ENCODE results near the gene PLD4.

DNA sequence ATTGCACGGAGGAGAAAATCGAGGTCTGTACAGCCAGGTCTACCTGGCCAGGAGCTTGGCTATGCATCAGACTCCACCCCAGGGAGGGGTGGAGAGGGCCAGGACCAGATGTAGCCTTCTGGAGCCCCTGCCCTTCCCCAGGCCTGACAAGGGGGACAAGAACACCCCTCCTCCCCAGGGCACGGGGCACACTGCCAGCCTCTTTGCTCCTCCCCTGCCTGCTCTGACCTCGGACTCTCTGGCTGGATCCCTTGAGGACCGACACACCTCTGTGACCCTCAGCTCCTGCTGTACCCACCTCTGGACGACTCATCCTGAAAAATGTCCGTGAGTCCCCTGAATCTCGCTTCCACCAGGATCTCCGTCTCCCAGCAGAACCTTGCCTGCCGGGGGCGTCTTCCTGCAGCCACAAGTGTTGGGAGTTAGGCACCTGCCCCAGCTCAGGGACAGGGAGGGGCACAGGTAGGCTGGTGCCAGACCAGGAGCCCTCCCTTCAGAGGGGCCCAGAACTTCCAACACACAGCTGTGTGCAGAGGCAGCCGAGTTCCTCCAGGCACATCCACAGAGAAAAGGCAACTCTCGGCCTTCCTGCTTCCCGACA lies 31.7 kb downstream of the PLD4 start:
- no peak for TF ChIP-seq POLR2A (IDR thresholded peaks at IDR 0.05)
- TF ChIP-seq, protein P1, sequence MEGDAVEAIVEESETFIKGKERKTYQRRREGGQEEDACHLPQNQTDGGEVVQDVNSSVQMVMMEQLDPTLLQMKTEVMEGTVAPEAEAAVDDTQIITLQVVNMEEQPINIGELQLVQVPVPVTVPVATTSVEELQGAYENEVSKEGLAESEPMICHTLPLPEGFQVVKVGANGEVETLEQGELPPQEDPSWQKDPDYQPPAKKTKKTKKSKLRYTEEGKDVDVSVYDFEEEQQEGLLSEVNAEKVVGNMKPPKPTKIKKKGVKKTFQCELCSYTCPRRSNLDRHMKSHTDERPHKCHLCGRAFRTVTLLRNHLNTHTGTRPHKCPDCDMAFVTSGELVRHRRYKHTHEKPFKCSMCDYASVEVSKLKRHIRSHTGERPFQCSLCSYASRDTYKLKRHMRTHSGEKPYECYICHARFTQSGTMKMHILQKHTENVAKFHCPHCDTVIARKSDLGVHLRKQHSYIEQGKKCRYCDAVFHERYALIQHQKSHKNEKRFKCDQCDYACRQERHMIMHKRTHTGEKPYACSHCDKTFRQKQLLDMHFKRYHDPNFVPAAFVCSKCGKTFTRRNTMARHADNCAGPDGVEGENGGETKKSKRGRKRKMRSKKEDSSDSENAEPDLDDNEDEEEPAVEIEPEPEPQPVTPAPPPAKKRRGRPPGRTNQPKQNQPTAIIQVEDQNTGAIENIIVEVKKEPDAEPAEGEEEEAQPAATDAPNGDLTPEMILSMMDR (IDR thresholded peaks at IDR 0.05), result no peak
